Neural cell (in vitro differentiated cells): ENCODE measurements around the gene LARGE1. TPM values are rescaled to one million over a fixed set of nuclear protein-coding genes. Genes with fewer than 3 reads are reported as not detected.

ENCODE experiments used
- H2AFZ ChIP-seq: fragments of 200-600, 300-800 bp; sonication (generic), shearing (Covaris generic); 2 replicates; pipeline ENCODE4 v1.6.0; 2014; ENCODE audit warnings: low read depth, mild to moderate bottlenecking, antibody characterized with exemption, low read length, moderate library complexity
- H3F3A ChIP-seq: fragments of 200-600 bp; shearing (Covaris generic); 2 replicates; pipeline ENCODE4 v1.6.1; 2016; ENCODE audit warnings: mild to moderate bottlenecking, moderate library complexity, mixed read lengths, antibody characterized with exemption, low read length; ENCODE audit not compliant: insufficient read depth, poor library complexity, severe bottlenecking
- H3K27ac ChIP-seq: fragments of 200-600, 300-800 bp; sonication (generic), shearing (Covaris generic); 2 replicates; pipeline ENCODE4 v1.5.1; 2014; ENCODE audit warnings: mild to moderate bottlenecking, low read length, moderate library complexity
- H3K27me3 ChIP-seq: fragments of 300-800, 200-600 bp; sonication (generic), shearing (Covaris generic); 2 replicates; pipeline ENCODE4 v1.6.0; 2014; ENCODE audit warnings: mild to moderate bottlenecking, low read depth, low read length, moderate library complexity; ENCODE audit not compliant: insufficient read depth
- H3K36me3 ChIP-seq: fragments of 300-800, 200-600 bp; sonication (generic), shearing (Covaris generic); 2 replicates; pipeline ENCODE4 v1.5.1; 2014; ENCODE audit warnings: mild to moderate bottlenecking, antibody characterized with exemption, low read length, moderate library complexity; ENCODE audit not compliant: insufficient read depth
- H3K4me2 ChIP-seq: fragments of 300-800, 200-600 bp; sonication (generic), shearing (Covaris generic); 2 replicates; pipeline ENCODE4 v1.6.0; 2014; ENCODE audit warnings: mild to moderate bottlenecking, low read length
- H3K4me3 ChIP-seq: fragments of 300-800, 200-600 bp; sonication (generic), shearing (Covaris generic); 2 replicates; pipeline ENCODE4 v1.5.1; 2014; ENCODE audit warnings: mild to moderate bottlenecking, low read length, moderate library complexity
- H3K79me2 ChIP-seq: fragments of 200-600 bp; shearing (Covaris generic); replicated peaks from 2 replicates; pipeline ENCODE4 v1.6.0; 2014; ENCODE audit warnings: mild to moderate bottlenecking, low read length, moderate library complexity; ENCODE audit not compliant: insufficient read depth
- H3K9ac ChIP-seq: fragments of 300-800, 200-600 bp; sonication (generic), shearing (Covaris generic); 2 replicates; pipeline ENCODE4 v1.6.1; 2016; ENCODE audit warnings: mild to moderate bottlenecking, low read length, mixed read lengths
- H3K9me2 ChIP-seq: fragments of 200-600 bp; shearing (Covaris generic); 2 replicates; pipeline ENCODE4 v1.6.1; 2016; ENCODE audit warnings: mild to moderate bottlenecking, low read length, mixed read lengths; ENCODE audit not compliant: insufficient read depth
- H3K9me3 ChIP-seq: fragments of 200-600, 300-800 bp; sonication (generic), shearing (Covaris generic); 2 replicates; pipeline ENCODE4 v1.6.1; 2016; ENCODE audit warnings: mild to moderate bottlenecking, mixed run types, low read length, moderate library complexity, mixed read lengths
- H4K20me1 ChIP-seq: fragments of 200-600 bp; shearing (Covaris generic); 2 replicates; pipeline ENCODE4 v1.6.1; 2016; ENCODE audit warnings: mild to moderate bottlenecking, mixed run types; ENCODE audit not compliant: insufficient read depth
- EP300 ChIP-seq: fragments of 450-650 bp; conservative IDR thresholded peaks from 2 replicates; pipeline ENCODE4 v1.6.1; 2014; ENCODE audit warnings: antibody characterized with exemption, mild to moderate bottlenecking, moderate library complexity; ENCODE audit not compliant: poor library complexity, severe bottlenecking
- EZH2 ChIP-seq: fragments of 200-600, 300-800 bp; shearing (Covaris generic), sonication (generic); IDR thresholded peaks from 2 replicates; pipeline ENCODE4 v1.6.1; 2014; ENCODE audit warnings: antibody characterized with exemption, low read length, borderline replicate concordance, mild to moderate bottlenecking; ENCODE audit not compliant: insufficient read depth, poor library complexity, severe bottlenecking
- MXI1 ChIP-seq: fragments of 450-650 bp; conservative IDR thresholded peaks from 2 replicates; pipeline ENCODE4 v1.6.1; 2014; ENCODE audit warnings: antibody characterized with exemption, mild to moderate bottlenecking; ENCODE audit not compliant: poor library complexity, severe bottlenecking
- POLR2AphosphoS5 ChIP-seq: IDR thresholded peaks from 2 replicates; pipeline ENCODE4 v1.6.1; 2012
- RAD21 ChIP-seq: fragments of 450-650 bp; conservative IDR thresholded peaks from 2 replicates; pipeline ENCODE4 v1.6.1; 2014; ENCODE audit warnings: antibody characterized with exemption, mild to moderate bottlenecking, moderate library complexity
- SMC3 ChIP-seq: fragments of 450-650 bp; conservative IDR thresholded peaks from 2 replicates; pipeline ENCODE4 v1.6.1; 2014; ENCODE audit warnings: antibody characterized with exemption, mild to moderate bottlenecking, moderate library complexity; ENCODE audit not compliant: poor library complexity
- TAF1 ChIP-seq: IDR thresholded peaks from 2 replicates; pipeline ENCODE4 v1.6.1; 2012; ENCODE audit warnings: low read depth
- polyA plus RNA-seq: library from polyadenylated mRNA; depleted of rRNA; stranded (reverse); fragments of >200 nt; gene quantifications from 2 replicates; pipeline ENCODE4 v1.2.3, GENCODE V29; 2014
- TF ChIP-seq, protein P1 (sequence below): IDR thresholded peaks from 2 replicates; pipeline ENCODE4 v1.6.1; 2012; ENCODE audit warnings: borderline replicate concordance
- TF ChIP-seq, protein P2 (sequence below): fragments of 450-650 bp; IDR thresholded peaks from 2 replicates; pipeline ENCODE4 v1.5.1; 2014; ENCODE audit warnings: antibody characterized with exemption, mild to moderate bottlenecking, moderate library complexity; ENCODE audit not compliant: poor library complexity, severe bottlenecking

Gene LARGE1
- polyA plus RNA-seq, 1 donor from 2014 or later, result 27.5 TPM

DNA sequence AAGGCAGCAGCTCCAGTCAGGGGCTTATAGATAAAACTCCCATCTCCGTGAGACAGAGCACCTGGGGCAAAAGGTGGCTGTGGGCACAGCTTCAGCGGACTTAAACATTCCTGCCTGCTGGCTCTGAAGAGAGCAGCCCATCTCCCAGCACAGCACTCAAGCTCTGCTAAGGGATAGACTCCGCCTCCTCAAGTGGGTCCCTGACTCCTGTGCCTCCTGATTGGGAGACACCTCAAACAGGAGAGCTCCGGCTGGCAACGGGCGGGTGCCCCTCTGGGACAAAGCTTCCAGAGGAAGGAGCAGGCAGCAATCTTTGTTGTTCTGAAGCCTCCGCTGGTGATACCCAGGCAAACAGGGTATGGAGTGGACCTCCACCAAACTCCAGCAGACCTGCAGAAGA lies 279.4 kb downstream of the LARGE1 start:
- TF ChIP-seq EZH2 (no peak), MXI1 (no peak), EP300 (no peak), TAF1 (no peak), POLR2AphosphoS5 (no peak), RAD21 (no peak), SMC3 (no peak)
- TF ChIP-seq, protein P1, sequence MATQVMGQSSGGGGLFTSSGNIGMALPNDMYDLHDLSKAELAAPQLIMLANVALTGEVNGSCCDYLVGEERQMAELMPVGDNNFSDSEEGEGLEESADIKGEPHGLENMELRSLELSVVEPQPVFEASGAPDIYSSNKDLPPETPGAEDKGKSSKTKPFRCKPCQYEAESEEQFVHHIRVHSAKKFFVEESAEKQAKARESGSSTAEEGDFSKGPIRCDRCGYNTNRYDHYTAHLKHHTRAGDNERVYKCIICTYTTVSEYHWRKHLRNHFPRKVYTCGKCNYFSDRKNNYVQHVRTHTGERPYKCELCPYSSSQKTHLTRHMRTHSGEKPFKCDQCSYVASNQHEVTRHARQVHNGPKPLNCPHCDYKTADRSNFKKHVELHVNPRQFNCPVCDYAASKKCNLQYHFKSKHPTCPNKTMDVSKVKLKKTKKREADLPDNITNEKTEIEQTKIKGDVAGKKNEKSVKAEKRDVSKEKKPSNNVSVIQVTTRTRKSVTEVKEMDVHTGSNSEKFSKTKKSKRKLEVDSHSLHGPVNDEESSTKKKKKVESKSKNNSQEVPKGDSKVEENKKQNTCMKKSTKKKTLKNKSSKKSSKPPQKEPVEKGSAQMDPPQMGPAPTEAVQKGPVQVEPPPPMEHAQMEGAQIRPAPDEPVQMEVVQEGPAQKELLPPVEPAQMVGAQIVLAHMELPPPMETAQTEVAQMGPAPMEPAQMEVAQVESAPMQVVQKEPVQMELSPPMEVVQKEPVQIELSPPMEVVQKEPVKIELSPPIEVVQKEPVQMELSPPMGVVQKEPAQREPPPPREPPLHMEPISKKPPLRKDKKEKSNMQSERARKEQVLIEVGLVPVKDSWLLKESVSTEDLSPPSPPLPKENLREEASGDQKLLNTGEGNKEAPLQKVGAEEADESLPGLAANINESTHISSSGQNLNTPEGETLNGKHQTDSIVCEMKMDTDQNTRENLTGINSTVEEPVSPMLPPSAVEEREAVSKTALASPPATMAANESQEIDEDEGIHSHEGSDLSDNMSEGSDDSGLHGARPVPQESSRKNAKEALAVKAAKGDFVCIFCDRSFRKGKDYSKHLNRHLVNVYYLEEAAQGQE, result no peak
- TF ChIP-seq, protein P2, sequence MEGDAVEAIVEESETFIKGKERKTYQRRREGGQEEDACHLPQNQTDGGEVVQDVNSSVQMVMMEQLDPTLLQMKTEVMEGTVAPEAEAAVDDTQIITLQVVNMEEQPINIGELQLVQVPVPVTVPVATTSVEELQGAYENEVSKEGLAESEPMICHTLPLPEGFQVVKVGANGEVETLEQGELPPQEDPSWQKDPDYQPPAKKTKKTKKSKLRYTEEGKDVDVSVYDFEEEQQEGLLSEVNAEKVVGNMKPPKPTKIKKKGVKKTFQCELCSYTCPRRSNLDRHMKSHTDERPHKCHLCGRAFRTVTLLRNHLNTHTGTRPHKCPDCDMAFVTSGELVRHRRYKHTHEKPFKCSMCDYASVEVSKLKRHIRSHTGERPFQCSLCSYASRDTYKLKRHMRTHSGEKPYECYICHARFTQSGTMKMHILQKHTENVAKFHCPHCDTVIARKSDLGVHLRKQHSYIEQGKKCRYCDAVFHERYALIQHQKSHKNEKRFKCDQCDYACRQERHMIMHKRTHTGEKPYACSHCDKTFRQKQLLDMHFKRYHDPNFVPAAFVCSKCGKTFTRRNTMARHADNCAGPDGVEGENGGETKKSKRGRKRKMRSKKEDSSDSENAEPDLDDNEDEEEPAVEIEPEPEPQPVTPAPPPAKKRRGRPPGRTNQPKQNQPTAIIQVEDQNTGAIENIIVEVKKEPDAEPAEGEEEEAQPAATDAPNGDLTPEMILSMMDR, result no peak
- H3K9me2 ChIP-seq, result no peaks in the 10 kb centered on the region
- H3F3A ChIP-seq, result no peaks in the 10 kb centered on the region
- H3K4me2 ChIP-seq, result no peak overlapping the region
- no peak overlapping the region for H3K9ac ChIP-seq
- no peaks in the 10 kb centered on the region for H3K9me3 ChIP-seq
- no peak overlapping the region for H2AFZ ChIP-seq
- H3K79me2 ChIP-seq, result no peaks in the 10 kb centered on the region
- no peak overlapping the region for H3K27ac ChIP-seq
- H3K27me3 ChIP-seq, result no peaks in the 10 kb centered on the region
- no peak overlapping the region for H3K4me3 ChIP-seq
- H3K36me3 ChIP-seq, result no peaks in the 10 kb centered on the region
- H4K20me1 ChIP-seq, result no peaks in the 10 kb centered on the region

DNA sequence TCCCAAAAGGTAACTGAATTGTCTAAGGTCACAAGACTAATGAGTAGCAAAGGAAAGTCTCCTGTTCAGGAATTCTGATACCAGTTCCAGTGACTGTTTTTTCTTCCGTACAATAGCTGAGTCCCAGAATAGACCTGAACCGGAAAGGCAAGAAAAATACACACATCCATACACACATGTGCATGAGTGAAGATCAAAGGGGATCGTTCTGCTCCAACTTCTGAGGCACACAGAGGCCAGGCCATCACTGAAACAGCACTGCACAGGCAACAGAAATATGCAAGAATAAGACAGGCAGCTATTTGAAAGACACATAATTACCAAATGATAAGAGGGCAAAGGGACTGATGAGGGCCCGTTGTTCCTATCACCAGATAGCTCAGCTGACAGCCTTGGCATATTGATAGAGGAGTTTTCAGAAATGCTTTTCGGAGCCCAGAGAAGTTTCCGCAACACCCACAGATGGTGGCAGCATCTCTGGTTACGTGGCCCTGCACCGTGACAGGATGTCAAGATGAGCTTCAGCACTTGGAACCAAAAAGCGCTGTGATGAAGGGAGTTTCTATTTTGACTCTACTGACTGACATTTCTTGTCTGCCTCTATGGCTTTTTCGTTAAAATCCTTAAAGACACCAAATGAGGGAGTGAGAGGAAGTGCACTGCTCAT lies 280.6 kb downstream of the LARGE1 start:
- Histone ChIP-seq H3K36me3 (no peaks in the 10 kb centered on the region), H3K4me2 (no peak overlapping the region), H3K4me3 (no peak overlapping the region), H3K9me3 (no peaks in the 10 kb centered on the region), H2AFZ (no peak overlapping the region), H3F3A (no peaks in the 10 kb centered on the region), H4K20me1 (no peaks in the 10 kb centered on the region), H3K27me3 (no peaks in the 10 kb centered on the region), H3K9me2 (no peaks in the 10 kb centered on the region), H3K79me2 (no peaks in the 10 kb centered on the region), H3K27ac (no peak overlapping the region), H3K9ac (no peak overlapping the region)
- TF ChIP-seq POLR2AphosphoS5, result no peak
- TF ChIP-seq, protein P1, result no peak
- no peak for TF ChIP-seq MXI1
- TF ChIP-seq, protein P2, result no peak
- TF ChIP-seq RAD21, result no peak
- TF ChIP-seq TAF1, result no peak
- no peak for TF ChIP-seq SMC3
- TF ChIP-seq EZH2, result no peak
- no peak for TF ChIP-seq EP300
